GM21529 (cell line): ENCODE measurements around the gene MS4A3.
"Not testable (repeated sequence)": the region's sequence is repeated elsewhere in the genome, so short reads cannot be mapped to it uniquely, and the experiment has no call there.

Experiments
- ATAC-seq: cut with Tn5 transposase; IDR thresholded peaks from one replicate; pipeline ENCODE4 v1.9.1; 2021; ENCODE audit not compliant: unreplicated experiment

Gene MS4A3

DNA sequence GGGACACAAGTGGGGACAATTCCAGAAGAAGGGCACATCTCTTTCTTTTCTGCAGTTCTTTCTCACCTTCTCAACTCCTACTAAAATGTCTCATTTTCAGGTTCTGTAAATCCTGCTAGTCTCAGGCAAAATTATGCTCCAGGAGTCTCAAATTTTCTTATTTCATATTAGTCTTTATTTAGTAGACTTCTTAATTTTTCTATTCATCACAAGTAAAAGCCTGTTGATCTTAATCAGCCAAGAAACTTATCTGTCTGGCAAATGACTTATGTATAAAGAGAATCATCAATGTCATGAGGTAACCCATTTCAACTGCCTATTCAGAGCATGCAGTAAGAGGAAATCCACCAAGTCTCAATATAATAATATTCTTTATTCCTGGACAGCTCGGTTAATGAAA, 31.9 kb downstream of the MS4A3 start, which contains the start of gene MS4A2:
TSS of gene MS4A2 (plus strand) at position 301 of the 400 bp plus-strand sequence. CDS start 102 bp downstream, outside the sequence.
- ATAC-seq, result no peak

DNA sequence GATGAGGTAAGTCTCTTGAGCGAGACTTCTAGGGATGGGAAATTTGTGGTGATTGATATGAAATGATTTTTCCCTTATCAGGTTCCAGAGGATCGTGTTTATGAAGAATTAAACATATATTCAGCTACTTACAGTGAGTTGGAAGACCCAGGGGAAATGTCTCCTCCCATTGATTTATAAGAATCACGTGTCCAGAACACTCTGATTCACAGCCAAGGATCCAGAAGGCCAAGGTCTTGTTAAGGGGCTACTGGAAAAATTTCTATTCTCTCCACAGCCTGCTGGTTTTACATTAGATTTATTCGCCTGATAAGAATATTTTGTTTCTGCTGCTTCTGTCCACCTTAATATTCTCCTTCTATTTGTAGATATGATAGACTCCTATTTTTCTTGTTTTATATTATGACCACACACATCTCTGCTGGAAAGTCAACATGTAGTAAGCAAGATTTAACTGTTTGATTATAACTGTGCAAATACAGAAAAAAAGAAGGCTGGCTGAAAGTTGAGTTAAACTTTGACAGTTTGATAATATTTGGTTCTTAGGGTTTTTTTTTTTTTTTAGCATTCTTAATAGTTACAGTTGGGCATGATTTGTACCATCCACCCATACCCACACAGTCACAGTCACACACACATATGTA, 39.1 kb downstream of the MS4A3 start:
- ATAC-seq, result no peak

DNA sequence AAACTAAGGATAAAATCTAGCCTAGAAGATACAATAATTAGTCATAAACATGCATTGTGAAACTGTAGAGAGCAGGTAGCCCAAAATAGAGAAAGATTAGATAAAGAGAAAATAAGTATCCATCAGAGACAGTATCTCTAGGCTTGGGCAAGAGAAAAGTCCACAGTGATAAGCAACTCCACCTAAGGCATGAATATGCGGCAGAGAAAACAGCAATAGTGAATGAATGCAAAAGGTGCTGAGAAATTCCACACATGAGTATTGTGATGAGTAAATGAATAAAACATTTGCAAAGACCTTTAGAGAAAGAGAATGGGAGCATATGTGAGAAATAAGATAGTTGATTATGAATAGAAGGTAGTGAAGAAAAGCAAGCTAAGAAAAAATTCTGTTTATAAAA, 40.7 kb downstream of the MS4A3 start:
- no peak for ATAC-seq

DNA sequence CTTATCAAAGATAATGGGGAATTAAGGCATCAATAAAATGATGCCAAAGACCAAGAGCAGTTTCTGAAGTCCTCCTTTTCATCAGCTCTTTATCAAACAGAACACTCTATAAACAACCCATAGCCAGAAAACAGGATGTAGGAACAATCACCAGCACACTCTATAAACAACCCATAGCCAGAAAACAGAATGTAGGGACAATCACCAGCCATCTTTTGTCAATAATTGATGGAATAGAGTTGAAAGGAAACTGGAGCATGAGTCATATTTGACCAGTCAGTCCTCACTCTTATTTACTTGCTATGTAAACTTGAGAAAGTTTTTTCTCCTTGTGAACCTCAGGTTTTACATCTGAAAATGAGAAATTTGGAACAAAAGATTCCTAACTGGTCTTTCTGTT, 42.0 kb downstream of the MS4A3 start:
- no peak for ATAC-seq

DNA sequence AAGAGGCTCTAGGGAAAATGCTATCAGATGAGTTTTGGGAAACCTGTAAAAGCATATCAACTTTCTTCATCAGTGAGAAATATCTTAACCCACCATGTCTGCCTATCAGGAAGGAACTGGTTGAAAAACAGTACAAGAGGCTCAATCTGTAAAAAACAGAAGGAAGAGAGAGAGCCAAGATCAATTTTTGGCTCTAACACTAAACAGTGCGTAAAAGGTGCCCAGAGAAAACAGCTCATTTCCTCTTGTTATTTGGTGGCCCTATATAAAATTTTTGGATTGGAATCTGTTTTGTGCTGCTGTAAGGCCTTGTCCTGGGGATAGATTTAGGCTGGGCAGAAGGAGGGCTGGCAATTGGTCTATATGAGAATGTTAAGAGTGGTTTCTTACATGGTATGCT, 44.1 kb downstream of the MS4A3 start:
- ATAC-seq, result no peak

DNA sequence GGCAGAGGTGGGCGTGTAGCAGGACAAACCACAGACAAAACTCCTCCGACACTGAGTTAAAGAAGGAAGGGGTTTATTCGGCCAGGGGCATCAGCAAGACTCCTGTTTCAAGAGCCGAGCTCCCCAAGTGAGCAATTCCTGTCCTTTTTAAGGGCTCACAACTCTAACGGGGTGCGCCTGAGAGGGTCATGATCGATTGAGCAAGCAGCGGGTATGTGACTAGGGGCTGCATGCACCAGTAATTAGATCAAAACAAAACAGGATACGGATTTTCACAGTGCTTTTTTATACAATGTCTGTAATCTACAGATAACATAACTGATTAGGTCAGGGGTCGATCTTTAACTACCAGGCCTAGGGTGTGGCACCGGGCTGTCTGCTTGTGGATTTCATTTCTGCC, 44.9 kb downstream of the MS4A3 start:
- ATAC-seq, result not testable (repeated sequence)

DNA sequence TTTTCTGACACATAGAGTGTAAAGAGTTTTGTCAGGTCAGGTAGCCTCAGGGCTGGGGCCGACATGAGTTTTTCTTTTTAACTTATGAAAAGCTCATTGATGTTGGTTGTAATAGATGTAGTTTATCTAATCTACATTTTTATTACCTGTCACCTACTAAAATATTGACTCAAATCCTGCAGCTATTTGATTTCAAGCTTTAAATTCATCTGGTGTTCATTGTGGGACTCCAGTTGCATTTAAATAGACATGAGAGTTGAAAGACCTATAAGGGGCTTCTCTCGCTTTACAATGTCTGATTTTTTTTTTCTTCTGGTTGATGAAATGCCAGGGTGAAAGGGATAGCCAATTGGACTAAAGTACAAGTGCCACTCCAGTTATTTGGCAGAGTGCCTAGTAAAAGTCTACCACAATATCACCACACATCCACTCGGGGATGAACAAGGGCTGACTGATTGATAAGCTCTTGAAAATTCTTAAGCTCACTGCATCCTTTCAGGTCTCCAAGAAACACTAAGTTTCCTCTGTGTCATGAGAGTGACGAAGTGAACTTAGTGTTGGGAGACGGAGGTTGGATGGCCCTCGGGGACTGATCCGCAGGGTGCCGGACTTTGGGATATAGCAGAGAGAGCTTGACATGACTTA, 48.1 kb downstream of the MS4A3 start:
- not testable (repeated sequence) for ATAC-seq

DNA sequence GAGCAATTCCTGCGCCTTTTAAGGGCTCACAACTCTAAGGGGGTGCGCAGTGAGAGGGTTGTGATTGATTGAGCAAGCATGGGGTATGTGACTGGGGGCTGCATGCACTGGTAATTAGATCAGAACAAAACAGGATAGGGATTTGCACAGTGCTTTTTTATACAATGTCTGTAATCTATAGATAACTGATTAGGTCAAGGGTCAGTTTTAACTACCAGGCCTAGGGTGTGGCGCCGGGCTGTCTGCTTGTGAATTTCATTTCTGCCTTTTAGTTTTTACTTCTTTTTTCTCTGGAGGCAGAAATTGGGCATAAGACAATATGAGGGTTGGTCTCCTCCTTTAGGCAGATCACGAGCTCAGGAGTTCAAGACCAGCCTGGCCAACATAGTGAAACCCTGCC, 52.2 kb downstream of the MS4A3 start:
- not testable (repeated sequence) for ATAC-seq

DNA sequence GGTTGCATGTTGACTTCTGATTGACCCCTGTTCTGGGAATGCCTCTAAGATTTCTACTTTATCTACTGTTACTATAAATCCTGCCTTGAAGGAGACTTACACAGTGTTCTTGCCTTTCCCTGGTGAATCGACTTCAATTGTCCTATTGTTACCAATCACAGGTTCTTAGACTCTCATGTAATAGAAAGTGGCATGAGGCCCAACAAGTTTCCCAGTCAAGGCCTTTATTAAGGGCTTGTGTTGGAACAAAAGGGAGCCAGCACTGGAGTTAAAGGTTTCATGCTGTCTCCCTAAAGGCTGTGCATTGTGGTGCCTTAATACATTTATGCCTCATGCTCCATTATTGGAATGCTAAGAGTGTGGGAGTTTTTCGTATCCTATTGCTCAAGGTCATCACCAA, 55.3 kb downstream of the MS4A3 start:
- ATAC-seq, result no peak

DNA sequence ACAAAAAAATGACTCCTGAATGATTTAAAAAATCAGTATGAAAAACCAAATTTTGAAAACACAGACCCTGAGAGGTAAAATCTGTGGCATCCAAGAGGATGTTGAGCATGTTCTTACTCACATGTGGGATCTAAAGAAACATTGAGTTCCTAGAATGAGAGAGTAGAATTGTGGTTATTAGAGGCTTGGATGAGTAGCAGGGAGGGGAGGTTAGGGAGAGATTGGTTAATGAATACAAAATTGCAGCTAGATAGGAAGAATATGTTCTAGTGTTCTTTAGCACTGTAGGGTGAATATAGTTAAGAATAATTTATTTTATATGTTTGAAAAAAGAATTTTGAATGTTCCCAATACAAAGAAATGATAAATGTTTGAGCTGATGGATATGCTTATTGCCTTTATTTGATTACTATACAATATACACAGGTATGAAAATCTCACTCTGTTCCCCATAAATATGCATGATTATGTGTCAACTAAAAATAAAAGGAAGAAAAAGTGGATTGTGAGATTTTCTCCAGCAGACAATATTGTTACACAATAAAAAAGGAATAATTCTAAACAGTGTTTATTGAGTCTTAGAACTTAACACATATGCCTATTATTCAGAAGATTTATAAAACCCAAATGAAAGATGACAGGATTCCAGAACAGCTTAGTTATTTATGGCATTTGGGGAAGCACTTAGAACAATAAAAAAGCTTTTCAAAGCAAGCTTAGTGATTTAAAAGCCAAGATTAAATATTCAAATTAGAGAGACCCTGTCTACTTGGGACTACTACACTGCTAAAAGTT, 60.7 kb downstream of the MS4A3 start:
- no peak for ATAC-seq

DNA sequence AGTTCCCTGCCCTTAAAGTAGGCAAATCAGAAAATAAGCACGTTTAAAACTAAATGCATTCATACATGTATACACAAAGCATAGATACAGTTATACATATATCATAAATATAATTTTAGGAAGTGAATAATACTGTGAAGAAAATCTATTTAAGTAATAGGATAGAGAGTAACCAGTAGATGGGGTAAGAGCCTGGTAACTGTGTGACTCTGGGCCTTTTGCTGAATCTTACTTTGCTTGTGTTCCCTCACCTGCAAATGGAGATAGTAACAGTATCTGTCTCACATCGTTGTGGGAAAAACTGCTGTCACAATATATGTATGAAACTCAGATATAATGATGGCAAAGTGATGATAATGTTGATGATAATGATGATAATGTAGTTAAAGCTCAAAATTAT, 61.9 kb downstream of the MS4A3 start:
- no peak for ATAC-seq

DNA sequence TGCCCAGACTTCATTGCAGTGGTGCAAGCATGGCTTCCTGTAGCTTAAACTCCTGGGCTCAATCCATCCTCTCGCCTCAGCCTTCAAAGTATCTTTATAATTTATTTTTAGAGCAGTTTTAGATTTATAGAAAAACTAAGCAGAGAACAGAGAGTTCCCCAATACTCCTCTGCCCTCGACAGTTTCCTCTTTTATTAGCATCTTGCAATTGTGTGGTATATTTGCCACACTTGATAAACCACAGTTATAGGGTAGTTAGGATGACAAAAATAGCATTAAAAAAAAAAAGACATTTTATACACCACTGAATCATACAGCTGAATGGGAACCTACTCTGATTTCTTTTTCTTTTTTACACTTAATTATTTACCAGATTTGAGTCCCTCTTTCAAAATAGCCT, 63.2 kb downstream of the MS4A3 start:
- ATAC-seq, result no peak
